GM23248 (cell line): ENCODE results near the gene ZDHHC20.

Experiments used
- EZH2 ChIP-seq: fragments of 200-600 bp; sonication (generic); IDR thresholded peaks from 2 replicates; pipeline ENCODE4 v1.6.1; 2018; ENCODE audit warnings: antibody characterized with exemption, mild to moderate bottlenecking; ENCODE audit not compliant: insufficient read depth, poor library complexity, severe bottlenecking
- EZH2phosphoT487 ChIP-seq: fragments of 200-600 bp; sonication (generic); IDR thresholded peaks from 2 replicates; pipeline ENCODE4 v1.6.1; 2018; ENCODE audit warnings: antibody characterized with exemption, moderate library complexity, mild to moderate bottlenecking, low read depth; ENCODE audit not compliant: insufficient read depth

- TF ChIP-seq EZH2 (no peak), EZH2phosphoT487 (no peak)
These were observed 13.3 kb downstream of the ZDHHC20 start for GRCh38 chr13:21445759-21446158.
